HCT116 (cell line): ENCODE results near the gene WDR26. TPM values are rescaled to one million over a fixed set of nuclear protein-coding genes. Genes with fewer than 3 reads are reported as not detected.

Experiments
- ATAC-seq: fragments of 200-7000 bp; cut with Tn5 transposase; 2 replicates; pipeline ENCODE4 v1.9.1; 2020; ENCODE audit warnings: mild to moderate bottlenecking, moderate library complexity
- BruUV-seq: library from RNA; stranded (reverse); fragments of 400-500 nt; replicated peaks from 2 replicates; lab custom pipeline; 2021; lab: Mats Ljungman, UMichigan
- CTCF ChIA-PET: fragments of 300-600 bp; sonication (Branson Sonifier 250); formaldehyde crosslinking; loops from one replicate; lab custom pipeline; 2021; ENCODE audit warnings: antibody characterized with exemption; lab: Charles Lee
- POLR2A ChIA-PET: fragments of 300-600, 350-600 bp; sonication (Branson Sonifier 250); formaldehyde crosslinking; loops from one replicate; lab custom pipeline; 2021; ENCODE audit warnings: antibody characterized with exemption; lab: Charles Lee
- RAD21 ChIA-PET, 2 experiments: fragments of 300-600 bp; sonication (Branson Sonifier 250); formaldehyde crosslinking; loops; one replicate each; lab custom pipeline; 2023; ENCODE audit warnings: low total read pairs in 2 of 2; ENCODE audit not compliant: uncharacterized antibody in 2 of 2, unreplicated experiment in 2 of 2, low non-redundant PET in 1 of 2; lab: Charles Lee
- DNase-seq: peaks from one replicate; pipeline ENCODE4 v3.0.0-alpha.2; 2010; ENCODE audit warnings: low read depth, low spot score
- H2AFZ ChIP-seq: fragments of 200-600 bp; shearing (Covaris generic), sonication (generic); 2 replicates; pipeline ENCODE4 v1.6.1; 2017; ENCODE audit warnings: low read depth, mixed run types, mixed read lengths, antibody characterized with exemption, low read length; ENCODE audit not compliant: poor library complexity, severe bottlenecking
- H3K27ac ChIP-seq: 2 replicates; pipeline ENCODE4 v1.5.1; 2012; ENCODE audit warnings: low read depth, low read length
- H3K27me3 ChIP-seq: fragments of 200-600 bp; sonication (generic); 2 replicates; pipeline ENCODE4 v1.6.1; 2016; ENCODE audit warnings: mixed run types, low read length, mixed read lengths; ENCODE audit not compliant: insufficient read depth
- H3K36me3 ChIP-seq, 2 experiments: fragments of 200-500 bp in 1 of 2; fragments of 200-600 bp in 1 of 2; sonication (Bioruptor generic) in 1 of 2; sonication (generic) in 1 of 2; 2 replicates each; pipeline versions ENCODE4 v1.5.1 to v1.6.1; 2014 to 2016; ENCODE audit warnings: low read length in 2 of 2, inconsistent platforms in 1 of 2, mixed read lengths in 1 of 2, mixed run types in 1 of 2; ENCODE audit not compliant: insufficient read depth in 2 of 2, control insufficient read depth in 1 of 2
- H3K4me1 ChIP-seq, 2 experiments: fragments of 200-600 bp in 1 of 2; sonication (generic) in 1 of 2; 2 replicates each; pipeline versions ENCODE4 v1.5.1 to v1.6.1; 2012 to 2017; ENCODE audit warnings: low read length in 2 of 2, inconsistent platforms in 1 of 2, mild to moderate bottlenecking in 1 of 2, mixed read lengths in 1 of 2, mixed run types in 1 of 2, moderate library complexity in 1 of 2; ENCODE audit not compliant: insufficient read depth in 2 of 2, control insufficient read depth in 1 of 2
- H3K4me2 ChIP-seq: fragments of 200-600 bp; sonication (generic); 2 replicates; pipeline ENCODE4 v1.6.1; 2017; ENCODE audit warnings: mixed run types, low read length, mixed read lengths
- H3K4me3 ChIP-seq, 2 experiments: fragments of 200-600 bp in 1 of 2; sonication (generic) in 1 of 2; replicated peaks in 1 of 2; 2 replicates each; pipeline ENCODE4 v1.5.1; 2011 to 2016; ENCODE audit warnings: low read length in 2 of 2, control low read depth in 1 of 2, low read depth in 1 of 2, mild to moderate bottlenecking in 1 of 2, mixed read lengths in 1 of 2, mixed run types in 1 of 2
- H3K79me2 ChIP-seq: fragments of 200-600 bp; sonication (generic); 2 replicates; pipeline ENCODE4 v1.6.1; 2017; ENCODE audit warnings: mild to moderate bottlenecking, mixed run types, low read length, moderate library complexity, mixed read lengths; ENCODE audit not compliant: insufficient read depth
- H3K9ac ChIP-seq: fragments of 200-600 bp; sonication (generic); 2 replicates; pipeline ENCODE4 v1.6.1; 2016; ENCODE audit warnings: low read length, mixed read lengths
- H3K9me2 ChIP-seq: fragments of 200-600 bp; sonication (generic), shearing (Covaris generic); 2 replicates; pipeline ENCODE4 v1.6.1; 2017; ENCODE audit warnings: mixed run types, mild to moderate bottlenecking, moderate library complexity; ENCODE audit not compliant: insufficient read depth
- H3K9me3 ChIP-seq, 2 experiments: fragments of 200-500 bp in 1 of 2; fragments of 200-600 bp in 1 of 2; sonication (Bioruptor generic) in 1 of 2; sonication (generic) in 1 of 2; 2 replicates each; pipeline ENCODE4 v1.6.1; 2014 to 2017; ENCODE audit warnings: low read length in 2 of 2, mixed read lengths in 2 of 2, inconsistent platforms in 1 of 2, low read depth in 1 of 2, mild to moderate bottlenecking in 1 of 2, mixed run types in 1 of 2, moderate library complexity in 1 of 2; ENCODE audit not compliant: control insufficient read depth in 1 of 2, insufficient read depth in 1 of 2
- H4K20me1 ChIP-seq: fragments of 200-600 bp; sonication (generic), shearing (Covaris generic); 2 replicates; pipeline ENCODE4 v1.6.1; 2017; ENCODE audit warnings: mixed run types, mild to moderate bottlenecking, moderate library complexity; ENCODE audit not compliant: insufficient read depth
- ELF1 ChIP-seq: IDR thresholded peaks from 2 replicates; pipeline ENCODE4 v1.6.1; 2012; ENCODE audit warnings: low read depth, borderline replicate concordance
- EZH2phosphoT487 ChIP-seq: fragments of 200-600 bp; IDR thresholded peaks from 2 replicates; pipeline ENCODE4 v1.6.1; 2018; ENCODE audit warnings: antibody characterized with exemption, borderline replicate concordance
- JUND ChIP-seq: IDR thresholded peaks from 2 replicates; pipeline ENCODE4 v1.6.1; 2012
- TCF7L2 ChIP-seq: IDR thresholded peaks from 2 replicates; pipeline ENCODE4 v1.7.0; 2011; ENCODE audit warnings: borderline replicate concordance, inconsistent platforms; ENCODE audit not compliant: insufficient read depth, insufficient read length; ENCODE audit errors: extremely low read depth
- ZBTB33 ChIP-seq: IDR thresholded peaks from 2 replicates; pipeline ENCODE4 v1.6.1; 2011; ENCODE audit warnings: mild to moderate bottlenecking, low read length, moderate library complexity; ENCODE audit not compliant: insufficient replicate concordance; ENCODE audit errors: extremely low read depth
- ZFX ChIP-seq: fragments of 450-650 bp; IDR thresholded peaks from 2 replicates; pipeline ENCODE4 v1.6.1; 2017
- intact Hi-C: fragments of 100-400 bp; cut with micrococcal nuclease; formaldehyde crosslinking; loops from 2 replicates; pipeline ENCODE4 v1.10.0; 2022
- total RNA-seq: library from RNA; stranded (reverse); gene quantifications from one replicate; pipeline ENCODE4 v1.2.1, GENCODE V29; 2021; ENCODE audit not compliant: unreplicated experiment
- TF ChIP-seq, protein P1 (sequence below): IDR thresholded peaks from 2 replicates; pipeline ENCODE4 v1.6.1; 2012

The WDR26 gene
- total RNA-seq, 1 experiment from 2014 or later: 57.2 TPM

GRCh38 chr1:224425279-224425884 is 9.2 kb downstream of the WDR26 start:
- Histone ChIP-seq H3K27ac (no peak overlapping the region), H3K4me3 (no peak overlapping the region), H4K20me1 (no peaks in the 10 kb centered on the region), H3K27me3 (no peaks in the 10 kb centered on the region), H2AFZ (no peak overlapping the region), H3K79me2 (peaks cover 60% of the 10 kb centered on the region), H3K36me3 (peaks cover 50 to 55% of the 10 kb centered on the region in 2 experiments), H3K4me2 (no peak overlapping the region), H3K9me3 (no peaks in the 10 kb centered on the region), H3K9ac (no peak overlapping the region), H3K9me2 (no peaks in the 10 kb centered on the region), H3K4me1 (no peaks in the 10 kb centered on the region; a peak in 1 of 4 replicates)
- BruUV-seq: no TSS peak
- TF ChIP-seq ZBTB33 (no peak), EZH2phosphoT487 (no peak), ZFX (no peak), ELF1 (no peak), JUND (no peak), TCF7L2 (no peak)
- TF ChIP-seq, protein P1, sequence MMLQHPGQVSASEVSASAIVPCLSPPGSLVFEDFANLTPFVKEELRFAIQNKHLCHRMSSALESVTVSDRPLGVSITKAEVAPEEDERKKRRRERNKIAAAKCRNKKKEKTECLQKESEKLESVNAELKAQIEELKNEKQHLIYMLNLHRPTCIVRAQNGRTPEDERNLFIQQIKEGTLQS: no peak
- intact Hi-C loops: no loop called here
- POLR2A ChIA-PET: no interaction called here
- DNase-seq (no peak), ATAC-seq (no peak)
- RAD21 ChIA-PET: no interaction called here
- CTCF ChIA-PET: no interaction called here
